Measurements from ENCODE around the gene CKLF. TPM values are rescaled to one million over a fixed set of nuclear protein-coding genes. Genes with fewer than 3 reads are reported as not detected.
"Not testable (repeated sequence)": the region's sequence is repeated elsewhere in the genome, so short reads cannot be mapped to it uniquely, and the experiment has no call there.

CKLF gene
- total and polyA plus RNA-seq, 2 donors (not counting 1 experiment from before 2014, with no cell fraction given): 30.4 to 53.6 TPM

- DNase-seq (no peak), ATAC-seq (ENCODE audit: low read depth) (no peak)
- peaks cover 11% of the 10 kb centered on the region for H3K4me1 Mint-ChIP-seq
- POLR2A ChIA-PET: interaction anchor here (0.7 kb wide), 1 partner anchor 14 kb away, joined by 3 read pairs; the partner anchor contains the start of gene CKLF
- 98% methylated on average over 54 of the region's 54 CpGs for WGBS (ENCODE audit: insufficient coverage)
- Histone ChIP-seq H3K4me2 (replicated peaks; ENCODE audit: low read depth, low read length, poor library complexity, severe bottlenecking) (no peak within 1 kb of the TSS), H2AFZ (ENCODE audit: insufficient read depth, low read depth, low read length, poor library complexity, severe bottlenecking) (no peak within 1 kb of the TSS), H3K4me3 (ENCODE audit: control extremely low read depth in 1 of 5, extremely low read depth in 1 of 5, insufficient read depth in 1 of 5, low read depth in 2 of 5, low read length in 4 of 5) (no peak within 1 kb of the TSS), H3K4me1 (ENCODE audit: control insufficient read depth in 2 of 2, insufficient read depth in 2 of 2, low read length in 2 of 2) (no peaks in the 10 kb centered on the region), H4K20me1 (ENCODE audit: control insufficient read depth, insufficient read depth, low read length, poor library complexity, severe bottlenecking) (peaks cover 5% of the 10 kb centered on the region), H3K9me3 (ENCODE audit: control extremely low read depth in 1 of 3, control insufficient read depth in 2 of 3, insufficient read depth in 1 of 3, low read length in 2 of 3) (no peaks in the 10 kb centered on the region), H3K27ac (ENCODE audit: low read length in 2 of 2) (no peak within 1 kb of the TSS), H3K36me3 (replicated peaks in 1 of 2; ENCODE audit: control extremely low read depth in 1 of 2, control insufficient read depth in 1 of 2, extremely low read depth in 1 of 2, insufficient read depth in 2 of 2, low read length in 1 of 2) (peaks cover 0 to 12% of the 10 kb centered on the region in 2 experiments), H3K9ac (ENCODE audit: low read length) (no peak within 1 kb of the TSS), H3K79me2 (ENCODE audit: control insufficient read depth, insufficient read depth, low read length) (peaks cover 4% of the 10 kb centered on the region), H3K27me3 (replicated peaks in 1 of 4; ENCODE audit: control extremely low read depth in 1 of 4, control insufficient read depth in 3 of 4, insufficient read depth in 4 of 4, low read length in 3 of 4) (no peaks in the 10 kb centered on the region)
- no peaks in the 10 kb centered on the region for H3K27me3 Mint-ChIP-seq
- intact Hi-C loops (cut with micrococcal nuclease): no loop called here
- no peaks in the 10 kb centered on the region for H3K9me3 Mint-ChIP-seq (ENCODE audit: insufficient read depth)
- CTCF ChIA-PET: no interaction called here
- TF ChIP-seq, protein P1, sequence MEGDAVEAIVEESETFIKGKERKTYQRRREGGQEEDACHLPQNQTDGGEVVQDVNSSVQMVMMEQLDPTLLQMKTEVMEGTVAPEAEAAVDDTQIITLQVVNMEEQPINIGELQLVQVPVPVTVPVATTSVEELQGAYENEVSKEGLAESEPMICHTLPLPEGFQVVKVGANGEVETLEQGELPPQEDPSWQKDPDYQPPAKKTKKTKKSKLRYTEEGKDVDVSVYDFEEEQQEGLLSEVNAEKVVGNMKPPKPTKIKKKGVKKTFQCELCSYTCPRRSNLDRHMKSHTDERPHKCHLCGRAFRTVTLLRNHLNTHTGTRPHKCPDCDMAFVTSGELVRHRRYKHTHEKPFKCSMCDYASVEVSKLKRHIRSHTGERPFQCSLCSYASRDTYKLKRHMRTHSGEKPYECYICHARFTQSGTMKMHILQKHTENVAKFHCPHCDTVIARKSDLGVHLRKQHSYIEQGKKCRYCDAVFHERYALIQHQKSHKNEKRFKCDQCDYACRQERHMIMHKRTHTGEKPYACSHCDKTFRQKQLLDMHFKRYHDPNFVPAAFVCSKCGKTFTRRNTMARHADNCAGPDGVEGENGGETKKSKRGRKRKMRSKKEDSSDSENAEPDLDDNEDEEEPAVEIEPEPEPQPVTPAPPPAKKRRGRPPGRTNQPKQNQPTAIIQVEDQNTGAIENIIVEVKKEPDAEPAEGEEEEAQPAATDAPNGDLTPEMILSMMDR (IDR thresholded peaks at IDR 0.05): no peak
- TF ChIP-seq EZH2 (IDR thresholded peaks at IDR 0.05; ENCODE audit: borderline replicate concordance, insufficient read depth, low read depth, low read length, poor library complexity, severe bottlenecking): no peak
- H3K27ac Mint-ChIP-seq: no peak within 1 kb of the TSS
- no peak within 1 kb of the TSS for H3K4me3 Mint-ChIP-seq
Observed at GRCh38 chr16:66566051-66566901, 13.9 kb downstream of the CKLF start, which contains the start of gene CMTM1. Gene CMTM1, plus strand, starts transcription at chr16:66566439. Its CDS starts 75 bp downstream, at chr16:66566514.

DNA sequence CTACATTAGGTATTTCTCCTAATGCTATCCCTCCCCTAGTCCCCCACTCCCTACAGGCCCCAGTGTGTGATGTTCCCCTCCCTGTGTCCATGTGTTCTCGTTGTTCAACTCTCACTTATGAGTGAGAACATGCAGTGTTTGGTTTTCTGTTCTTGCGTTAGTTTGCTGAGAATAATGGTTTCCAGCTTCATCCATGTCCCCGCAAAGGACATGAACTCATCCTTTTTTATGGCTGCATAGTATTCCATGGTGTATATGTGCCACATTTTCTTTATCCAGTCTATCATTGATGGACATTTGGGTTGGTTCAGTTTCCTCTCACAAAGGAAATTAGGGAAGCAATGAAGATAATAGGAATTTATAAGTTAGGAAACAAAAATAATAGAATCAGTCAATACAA lies 14.9 kb downstream of the CKLF start:
- H3K4me2 ChIP-seq (replicated peaks; ENCODE audit: low read depth, low read length, poor library complexity, severe bottlenecking); intact Hi-C loops (cut with micrococcal nuclease); H3K27me3 ChIP-seq (replicated peaks in 1 of 4; ENCODE audit: control extremely low read depth in 1 of 4, control insufficient read depth in 3 of 4, insufficient read depth in 4 of 4, low read length in 3 of 4); H3K9me3 ChIP-seq (ENCODE audit: control extremely low read depth in 1 of 3, control insufficient read depth in 2 of 3, insufficient read depth in 1 of 3, low read length in 2 of 3); H3K27ac Mint-ChIP-seq; CTCF ChIA-PET; DNase-seq; H4K20me1 ChIP-seq (ENCODE audit: control insufficient read depth, insufficient read depth, low read length, poor library complexity, severe bottlenecking); ATAC-seq (ENCODE audit: low read depth); H3K79me2 ChIP-seq (ENCODE audit: control insufficient read depth, insufficient read depth, low read length); H2AFZ ChIP-seq (ENCODE audit: insufficient read depth, low read depth, low read length, poor library complexity, severe bottlenecking); H3K27ac ChIP-seq (ENCODE audit: low read length in 2 of 2); H3K4me3 Mint-ChIP-seq; H3K4me1 ChIP-seq (ENCODE audit: control insufficient read depth in 2 of 2, insufficient read depth in 2 of 2, low read length in 2 of 2); H3K9ac ChIP-seq (ENCODE audit: low read length); H3K4me1 Mint-ChIP-seq; H3K27me3 Mint-ChIP-seq; H3K4me3 ChIP-seq (ENCODE audit: control extremely low read depth in 1 of 5, extremely low read depth in 1 of 5, insufficient read depth in 1 of 5, low read depth in 2 of 5, low read length in 4 of 5); H3K9me3 Mint-ChIP-seq (ENCODE audit: insufficient read depth): not testable (repeated sequence)
- POLR2A ChIA-PET: interaction anchor here (0.5 kb wide), 1 partner anchor 51 kb away, joined by 5 read pairs; no protein-coding TSS in a partner anchor
- no CpG with 5 or more reads among the region's 3 CpGs for WGBS (ENCODE audit: insufficient coverage)
- H3K36me3 ChIP-seq (replicated peaks in 1 of 2; ENCODE audit: control extremely low read depth in 1 of 2, control insufficient read depth in 1 of 2, extremely low read depth in 1 of 2, insufficient read depth in 2 of 2, low read length in 1 of 2): peaks cover 0 to 12% of the 10 kb centered on the region in 2 experiments
